ENCODE results near the gene ADCYAP1R1.

- TF ChIP-seq, protein P1, sequence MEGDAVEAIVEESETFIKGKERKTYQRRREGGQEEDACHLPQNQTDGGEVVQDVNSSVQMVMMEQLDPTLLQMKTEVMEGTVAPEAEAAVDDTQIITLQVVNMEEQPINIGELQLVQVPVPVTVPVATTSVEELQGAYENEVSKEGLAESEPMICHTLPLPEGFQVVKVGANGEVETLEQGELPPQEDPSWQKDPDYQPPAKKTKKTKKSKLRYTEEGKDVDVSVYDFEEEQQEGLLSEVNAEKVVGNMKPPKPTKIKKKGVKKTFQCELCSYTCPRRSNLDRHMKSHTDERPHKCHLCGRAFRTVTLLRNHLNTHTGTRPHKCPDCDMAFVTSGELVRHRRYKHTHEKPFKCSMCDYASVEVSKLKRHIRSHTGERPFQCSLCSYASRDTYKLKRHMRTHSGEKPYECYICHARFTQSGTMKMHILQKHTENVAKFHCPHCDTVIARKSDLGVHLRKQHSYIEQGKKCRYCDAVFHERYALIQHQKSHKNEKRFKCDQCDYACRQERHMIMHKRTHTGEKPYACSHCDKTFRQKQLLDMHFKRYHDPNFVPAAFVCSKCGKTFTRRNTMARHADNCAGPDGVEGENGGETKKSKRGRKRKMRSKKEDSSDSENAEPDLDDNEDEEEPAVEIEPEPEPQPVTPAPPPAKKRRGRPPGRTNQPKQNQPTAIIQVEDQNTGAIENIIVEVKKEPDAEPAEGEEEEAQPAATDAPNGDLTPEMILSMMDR (IDR thresholded peaks at IDR 0.05), result no peak
- TF ChIP-seq POLR2A (IDR thresholded peaks at IDR 0.05), result no peak
These were observed 40.5 kb downstream of the ADCYAP1R1 start for GRCh38 chr7:31092606-31093005.
